K562 (cell line): ENCODE data around the gene TRPM8. TPM values are rescaled to one million over a fixed set of nuclear protein-coding genes. Genes with fewer than 3 reads are reported as not detected.

ENCODE experiments used
- CREB1 ChIP-seq, 2 experiments: sonication (generic) in 1 of 2; formaldehyde crosslinking in 1 of 2; IDR thresholded peaks; 2 replicates each; pipeline versions ENCODE4 v1.6.1 to v1.8.0; 2012 to 2022; ENCODE audit warnings: inconsistent platforms in 1 of 2, mild to moderate bottlenecking in 1 of 2, missing genetic modification reagents in 1 of 2, moderate library complexity in 1 of 2
- KDM4B ChIP-seq, 2 experiments: fragments of 450-650 bp in 1 of 2; sonication (generic) in 1 of 2; IDR thresholded peaks; 2 replicates each; pipeline ENCODE4 v1.6.1; 2016 to 2017; ENCODE audit warnings: borderline replicate concordance in 2 of 2, antibody characterized with exemption in 1 of 2, low read depth in 1 of 2, mild to moderate bottlenecking in 1 of 2
- L3MBTL2 ChIP-seq: fragments of 450-650 bp; IDR thresholded peaks from 2 replicates; pipeline ENCODE4 v1.6.1; 2016; ENCODE audit warnings: mild to moderate bottlenecking, moderate library complexity
- PKNOX1 ChIP-seq: fragments of 450-650 bp; IDR thresholded peaks from 2 replicates; pipeline ENCODE4 v1.6.1; 2016
- SLC30A9 ChIP-seq: fragments of 250-450 bp; sonication (Bioruptor Pico); IDR thresholded peaks from 2 replicates; pipeline ENCODE4 v1.8.0; 2022; ENCODE audit warnings: mild to moderate bottlenecking, moderate library complexity
- ZBTB12 ChIP-seq: fragments of 250-450 bp; sonication (Bioruptor Pico); IDR thresholded peaks from 2 replicates; pipeline ENCODE4 v1.4.0; 2020
- ZBTB40 ChIP-seq, 2 experiments: fragments of 450-650 bp in 1 of 2; sonication (generic) in 1 of 2; formaldehyde crosslinking in 1 of 2; IDR thresholded peaks; 2 replicates each; pipeline versions ENCODE4 v1.7.1 to v1.9.0; 2016 to 2022; ENCODE audit warnings: inconsistent platforms in 1 of 2, mild to moderate bottlenecking in 1 of 2, missing genetic modification reagents in 1 of 2
- ZKSCAN1 ChIP-seq: fragments of 150-350 bp; IDR thresholded peaks from 2 replicates; pipeline ENCODE4 v1.6.1; 2016; ENCODE audit warnings: low read depth, low read length
- ZNF431 ChIP-seq: sonication (generic); formaldehyde crosslinking; IDR thresholded peaks from 2 replicates; pipeline ENCODE4 v1.8.0; 2022; ENCODE audit warnings: mild to moderate bottlenecking, missing genetic modification reagents
- ZNF592 ChIP-seq: fragments of 450-650 bp; IDR thresholded peaks from 2 replicates; pipeline ENCODE4 v1.6.1; 2017; ENCODE audit warnings: antibody characterized with exemption, mild to moderate bottlenecking
- polyA plus RNA-seq, 8 experiments: library from polyadenylated mRNA; depleted of rRNA in 4 of 8; stranded (reverse) in 5 of 8; unstranded in 3 of 8; fragments of >200 nt; fragmentation: Nextera tagmentation in 2 of 8; fragmentation: Illumina TruSeq in 1 of 8; extraction: Ambion mirVana in 2 of 8; extraction: Trizol in 1 of 8; gene quantifications; 2 replicates each; pipeline versions ENCODE4 v1.2.1 to v1.2.3, GENCODE V29; 2011 to 2014; ENCODE audit warnings: inconsistent platforms in 1 of 8, missing spikeins in 1 of 8
- total RNA-seq, 7 experiments: library from RNA; depleted of rRNA in 6 of 7; stranded (reverse); fragments of >200 nt in 6 of 7; fragmentation: Illumina TruSeq in 2 of 7; extraction: Trizol in 2 of 7; gene quantifications; 2 replicates each; pipeline versions ENCODE4 v1.2.1 to v1.2.3, GENCODE V29; 2011 to 2021; ENCODE audit warnings: low replicate concordance in 1 of 7

The TRPM8 gene
- total and polyA plus RNA-seq, 9 of the 15 experiments (the other 6 are each of a cell fraction or from before 2014, with no cell fraction given) = not detected

GRCh38 chr2:233867993-233868532, 49.1 kb upstream of the TRPM8 start, which contains the start of gene MSL3B (continued):
- TF ChIP-seq ZNF431 (no peak), ZKSCAN1 (no peak), L3MBTL2 (peak; percentile 98), ZBTB12 (CRISPR knock-in tag) (peak; percentile 32; the same call in 1 of the 2 replicates), PKNOX1 (no peak), CREB1 (IDR thresholded peaks at IDR 0.05) (peak; percentile 88), CREB1 (CRISPR knock-in tag; IDR thresholded peaks at IDR 0.05) (peak; percentile 56; the same call in 1 of the 2 replicates), SLC30A9 (no peak), KDM4B (IDR thresholded peaks at IDR 0.05; ENCODE audit: borderline replicate concordance in 2 of 2, low read depth in 1 of 2) (no peak), ZNF592 (0 out of 2 replicates have a peak, but pooled peaks have one; percentile 52), ZBTB40 (IDR thresholded peaks at IDR 0.05) (no peak), ZBTB40 (CRISPR knock-in tag; IDR thresholded peaks at IDR 0.05) (no peak)
